Smooth muscle cell (in vitro differentiated cells): ENCODE measurements around the gene MRPS18B. TPM values are rescaled to one million over a fixed set of nuclear protein-coding genes. Genes with fewer than 3 reads are reported as not detected.
A peak's percentile ranks its signal among the peaks of the same experiment; 100 is the strongest.

Experiments
- DNase-seq: peaks from one replicate; lab custom pipeline; 2025; ENCODE audit not compliant: unreplicated experiment; lab: John Stamatoyannopoulos, UW
- H2AFZ ChIP-seq: fragments of 200-600 bp; sonication (generic); 2 replicates; pipeline ENCODE4 v1.6.0; 2016; ENCODE audit warnings: antibody characterized with exemption, low read depth, mild to moderate bottlenecking
- H3F3A ChIP-seq: fragments of 200-600 bp; sonication (generic); 2 replicates; pipeline ENCODE4 v1.6.0; 2017; ENCODE audit warnings: antibody characterized with exemption, low read depth
- H3K27ac ChIP-seq: fragments of 200-600 bp; sonication (generic); 2 replicates; pipeline ENCODE4 v1.5.1; 2016; ENCODE audit warnings: low read depth, mild to moderate bottlenecking
- H3K27me3 ChIP-seq: fragments of 200-600 bp; sonication (generic); 2 replicates; pipeline ENCODE4 v1.6.1; 2016; ENCODE audit warnings: low read depth, mild to moderate bottlenecking
- H3K36me3 ChIP-seq: fragments of 200-600 bp; sonication (generic); 2 replicates; pipeline ENCODE4 v1.5.1; 2016; ENCODE audit warnings: low read depth
- H3K4me1 ChIP-seq: fragments of 200-600 bp; sonication (generic); 2 replicates; pipeline ENCODE4 v1.5.1; 2016; ENCODE audit warnings: low read depth
- H3K4me2 ChIP-seq: fragments of 200-600 bp; sonication (generic); 2 replicates; pipeline ENCODE4 v1.6.0; 2016; ENCODE audit warnings: mild to moderate bottlenecking
- H3K4me3 ChIP-seq: fragments of 200-600 bp; sonication (generic); 2 replicates; pipeline ENCODE4 v1.5.1; 2016; ENCODE audit warnings: mild to moderate bottlenecking
- H3K79me2 ChIP-seq: fragments of 200-600 bp; sonication (generic); 2 replicates; pipeline ENCODE4 v1.6.0; 2016; ENCODE audit warnings: low read depth, mild to moderate bottlenecking
- H3K9ac ChIP-seq: fragments of 200-600 bp; sonication (generic); 2 replicates; pipeline ENCODE4 v1.6.0; 2016; ENCODE audit warnings: low read depth
- H3K9me3 ChIP-seq: fragments of 200-600 bp; sonication (generic); replicated peaks from 2 replicates; pipeline ENCODE4 v1.5.1; 2016; ENCODE audit warnings: low read depth
- H4K20me1 ChIP-seq: fragments of 200-600 bp; sonication (generic); 2 replicates; pipeline ENCODE4 v1.6.0; 2016; ENCODE audit warnings: low read depth
- WGBS: methylation state at CpG from one replicate; pipeline ENCODE4 v1.1.7; 2016; ENCODE audit warnings: low lambda C conversion rate; 5-methylcytosine and 5-hydroxymethylcytosine counted together
- polyA plus RNA-seq: library from polyadenylated mRNA; unstranded; fragments of >200 nt; fragmentation: Nextera tagmentation; extraction: Ambion mirVana; gene quantifications from 2 replicates; pipeline ENCODE4 v1.2.1, GENCODE V29; 2016
- total RNA-seq: library from RNA; depleted of rRNA; stranded (reverse); fragments of >200 nt; gene quantifications from 2 replicates; pipeline ENCODE4 v1.2.3, GENCODE V29; 2014
- TF ChIP-seq, protein P1 (sequence below): fragments of 200-600 bp; sonication (generic); IDR thresholded peaks from 2 replicates; pipeline ENCODE4 v1.5.1; 2017; ENCODE audit warnings: borderline replicate concordance, mild to moderate bottlenecking, antibody characterized with exemption; ENCODE audit not compliant: insufficient read depth, poor library complexity, severe bottlenecking

The MRPS18B gene
- total and polyA plus RNA-seq, 2 experiments from 2014 or later: 53.2 to 70.0 TPM

DNA sequence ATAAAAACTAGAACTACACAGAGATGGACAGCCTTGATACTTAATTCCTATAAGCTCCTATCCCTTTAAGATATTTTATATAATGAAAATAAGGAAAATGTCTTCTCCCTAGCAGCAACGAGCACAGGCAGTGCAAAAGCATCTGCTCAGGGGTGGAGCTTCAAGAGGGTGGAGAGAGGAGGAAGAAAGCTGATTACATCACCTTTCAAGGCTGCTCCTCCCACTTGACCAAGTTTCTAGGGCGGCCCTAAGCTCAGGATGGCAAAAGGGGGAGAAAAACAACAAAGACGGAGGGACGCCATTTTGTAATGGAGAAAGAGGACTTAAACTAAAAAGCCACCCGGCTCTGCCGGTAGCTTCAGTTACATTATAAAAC lies 2.8 kb upstream of the MRPS18B start:
- Histone ChIP-seq H3K4me1 (peaks cover 18% of the 10 kb centered on the region), H3K27me3 (no peaks in the 10 kb centered on the region), H4K20me1 (peaks cover 50% of the 10 kb centered on the region), H3K9ac (peak overlapping the region; percentile 98), H3K79me2 (peaks cover 29% of the 10 kb centered on the region), H3K4me3 (peak overlapping the region; percentile 77), H2AFZ (no peak overlapping the region), H3K27ac (peak overlapping the region; percentile 95), H3K4me2 (peak overlapping the region; percentile 93), H3K9me3 (no peaks in the 10 kb centered on the region), H3F3A (peaks cover 33% of the 10 kb centered on the region), H3K36me3 (no peaks in the 10 kb centered on the region)
- TF ChIP-seq, protein P1, sequence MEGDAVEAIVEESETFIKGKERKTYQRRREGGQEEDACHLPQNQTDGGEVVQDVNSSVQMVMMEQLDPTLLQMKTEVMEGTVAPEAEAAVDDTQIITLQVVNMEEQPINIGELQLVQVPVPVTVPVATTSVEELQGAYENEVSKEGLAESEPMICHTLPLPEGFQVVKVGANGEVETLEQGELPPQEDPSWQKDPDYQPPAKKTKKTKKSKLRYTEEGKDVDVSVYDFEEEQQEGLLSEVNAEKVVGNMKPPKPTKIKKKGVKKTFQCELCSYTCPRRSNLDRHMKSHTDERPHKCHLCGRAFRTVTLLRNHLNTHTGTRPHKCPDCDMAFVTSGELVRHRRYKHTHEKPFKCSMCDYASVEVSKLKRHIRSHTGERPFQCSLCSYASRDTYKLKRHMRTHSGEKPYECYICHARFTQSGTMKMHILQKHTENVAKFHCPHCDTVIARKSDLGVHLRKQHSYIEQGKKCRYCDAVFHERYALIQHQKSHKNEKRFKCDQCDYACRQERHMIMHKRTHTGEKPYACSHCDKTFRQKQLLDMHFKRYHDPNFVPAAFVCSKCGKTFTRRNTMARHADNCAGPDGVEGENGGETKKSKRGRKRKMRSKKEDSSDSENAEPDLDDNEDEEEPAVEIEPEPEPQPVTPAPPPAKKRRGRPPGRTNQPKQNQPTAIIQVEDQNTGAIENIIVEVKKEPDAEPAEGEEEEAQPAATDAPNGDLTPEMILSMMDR: no peak
- DNase-seq: no peak
- WGBS: under 1% methylated on average over 6 of the region's 6 CpGs

DNA sequence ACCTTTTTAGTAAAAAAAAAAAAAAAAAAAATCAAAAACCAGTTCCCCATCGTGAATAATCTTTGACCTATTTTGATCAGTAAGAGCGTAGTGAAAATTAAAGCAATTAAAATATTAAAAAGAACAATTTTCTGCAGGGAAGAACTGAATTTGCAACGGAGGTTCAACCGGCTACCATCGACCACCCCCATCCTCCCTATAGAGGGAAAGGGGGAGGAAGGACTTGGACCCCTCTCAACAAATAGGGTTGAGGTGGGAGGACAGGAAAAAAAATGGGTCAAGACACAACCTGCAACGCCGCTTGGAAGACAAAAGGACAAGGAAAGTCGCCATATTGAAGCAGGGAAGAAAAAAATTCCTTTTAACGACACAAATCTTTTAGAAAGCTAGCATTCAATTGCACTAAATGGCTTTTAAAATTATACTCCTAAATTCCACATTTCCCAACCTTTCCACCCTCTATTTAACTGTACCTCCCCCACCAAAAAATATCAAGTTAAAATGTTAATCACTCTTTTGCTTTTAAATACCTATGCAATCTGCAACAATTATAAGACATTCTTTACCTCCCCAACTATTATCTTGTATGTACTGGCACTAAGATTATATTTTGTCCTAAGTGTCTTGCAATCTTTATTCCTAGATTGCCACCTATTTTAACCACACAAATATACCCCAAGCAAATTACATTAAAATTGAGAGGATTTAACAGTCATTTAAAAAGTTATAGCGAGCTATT lies 2.3 kb upstream of the MRPS18B start:
- peak overlapping the region; percentile 95 for H3K27ac ChIP-seq
- H3K4me3 ChIP-seq: peak overlapping the region; percentile 77
- H3K4me2 ChIP-seq: peak overlapping the region; percentile 93
- no peak overlapping the region for H2AFZ ChIP-seq
- peaks cover 18% of the 10 kb centered on the region for H3K4me1 ChIP-seq
- peaks cover 44% of the 10 kb centered on the region for H4K20me1 ChIP-seq
- no peaks in the 10 kb centered on the region for H3K36me3 ChIP-seq
- no peaks in the 10 kb centered on the region for H3K9me3 ChIP-seq
- no peak for DNase-seq
- H3K9ac ChIP-seq: peak overlapping the region; percentile 98
- WGBS: 2% methylated on average over 10 of the region's 10 CpGs
- H3F3A ChIP-seq: peaks cover 33% of the 10 kb centered on the region
- peaks cover 29% of the 10 kb centered on the region for H3K79me2 ChIP-seq
- TF ChIP-seq, protein P1: no peak
- no peaks in the 10 kb centered on the region for H3K27me3 ChIP-seq

DNA sequence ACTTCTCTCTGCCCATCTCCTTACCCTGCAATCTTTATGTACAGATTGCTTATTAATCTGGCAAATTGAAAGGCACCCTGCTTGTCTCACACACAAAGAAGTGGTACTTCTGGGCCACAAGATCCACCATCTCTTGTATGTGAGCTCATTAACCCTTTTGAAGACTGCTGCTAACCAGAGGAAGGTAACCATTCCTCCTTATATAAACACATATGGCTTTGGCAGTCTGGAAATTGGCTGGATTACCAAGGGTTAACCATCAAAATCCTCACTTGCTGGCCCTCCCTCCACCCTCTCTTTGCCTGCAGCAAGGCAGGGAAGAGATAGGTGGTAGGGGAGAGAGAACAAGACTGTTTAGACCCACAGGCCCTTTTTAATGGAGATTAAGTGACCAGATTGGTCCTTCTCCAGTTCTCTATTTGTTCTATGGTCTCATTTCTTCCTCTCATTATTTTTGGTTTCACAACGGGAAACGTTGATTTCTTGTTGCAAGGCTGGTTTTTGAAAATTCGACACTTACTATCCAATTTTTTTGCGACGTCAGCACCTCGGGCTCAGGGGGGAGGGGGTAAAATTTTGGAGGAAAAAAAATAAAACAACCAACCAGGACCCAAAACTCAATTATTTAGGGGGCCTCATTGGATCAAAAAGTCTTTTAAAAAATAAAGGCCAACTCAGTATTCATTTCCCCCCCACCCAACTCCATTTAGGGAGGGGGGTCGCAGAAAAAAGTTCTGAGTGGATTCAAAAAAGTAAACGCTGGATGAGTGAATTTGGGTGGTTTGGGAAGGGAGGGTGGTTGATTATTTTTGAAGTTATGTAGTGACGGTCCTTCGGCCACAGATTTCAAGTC lies 1.5 kb upstream of the MRPS18B start:
- Histone ChIP-seq H3K79me2 (peaks cover 29% of the 10 kb centered on the region), H3K4me2 (peak overlapping the region; percentile 93), H3F3A (peaks cover 30% of the 10 kb centered on the region), H4K20me1 (peaks cover 36% of the 10 kb centered on the region), H3K36me3 (no peaks in the 10 kb centered on the region), H3K4me1 (peaks cover 18% of the 10 kb centered on the region), H3K27ac (peak overlapping the region; percentile 95), H3K9ac (peak overlapping the region; percentile 98), H3K4me3 (peak overlapping the region; percentile 77), H3K27me3 (no peaks in the 10 kb centered on the region), H2AFZ (no peak overlapping the region), H3K9me3 (no peaks in the 10 kb centered on the region)
- DNase-seq: no peak
- 2% methylated on average over 10 of the region's 10 CpGs for WGBS
- TF ChIP-seq, protein P1: no peak
